PC-9 (cell line): ENCODE measurements around the gene PKD1L1. TPM values are rescaled to one million over a fixed set of nuclear protein-coding genes. Genes with fewer than 3 reads are reported as not detected.
A peak's percentile ranks its signal among the peaks of the same experiment; 100 is the strongest.

Source experiments
- BruUV-seq: library from RNA; stranded (reverse); fragments of 400-500 nt; replicated peaks from 2 replicates; lab custom pipeline; 2021; lab: Mats Ljungman, UMichigan
- CTCF ChIA-PET: fragments of 300-600 bp; sonication (Branson Sonifier 250); formaldehyde crosslinking; loops from one replicate; lab custom pipeline; 2022; ENCODE audit warnings: antibody characterized with exemption; lab: Charles Lee
- POLR2A ChIA-PET: fragments of 300-600 bp; sonication (Branson Sonifier 250); formaldehyde crosslinking; loops from one replicate; lab custom pipeline; 2022; ENCODE audit warnings: antibody characterized with exemption; ENCODE audit not compliant: unreplicated experiment; lab: Charles Lee
- DNase-seq, 2 experiments: peaks; one replicate each; pipeline versions ENCODE4 v3.0.0 to v3.0.0-alpha.2; 2015 to 2022; ENCODE audit warnings: mixed read lengths in 1 of 2
- H2AFZ ChIP-seq: fragments of 200-600 bp; sonication (generic); 2 replicates; pipeline ENCODE4 v1.8.1; 2017; ENCODE audit warnings: antibody characterized with exemption
- H3F3A ChIP-seq: fragments of 200-600 bp; sonication (generic); 2 replicates; pipeline ENCODE4 v1.8.1; 2017; ENCODE audit warnings: antibody characterized with exemption, mild to moderate bottlenecking, low read depth; ENCODE audit not compliant: insufficient read depth
- H3K27ac ChIP-seq: fragments of 200-600 bp; sonication (generic); 2 replicates; pipeline ENCODE4 v1.6.1; 2016; ENCODE audit warnings: mixed run types
- H3K27me3 ChIP-seq: fragments of 200-600 bp; sonication (generic); 2 replicates; pipeline ENCODE4 v1.6.1; 2016; ENCODE audit warnings: low read depth, mixed run types; ENCODE audit not compliant: insufficient read depth
- H3K36me3 ChIP-seq: fragments of 200-600 bp; sonication (generic); 2 replicates; pipeline ENCODE4 v1.6.1; 2016; ENCODE audit warnings: low read depth, mixed run types
- H3K4me1 ChIP-seq: fragments of 200-600 bp; sonication (generic); replicated peaks from 2 replicates; pipeline ENCODE4 v1.6.1; 2016; ENCODE audit warnings: mixed run types; ENCODE audit not compliant: insufficient read depth
- H3K4me2 ChIP-seq: fragments of 200-600 bp; sonication (generic); 2 replicates; pipeline ENCODE4 v1.6.1; 2017; ENCODE audit warnings: mixed run types
- H3K4me3 ChIP-seq: fragments of 200-600 bp; sonication (generic); 2 replicates; pipeline ENCODE4 v1.6.1; 2016; ENCODE audit warnings: mixed run types
- H3K79me2 ChIP-seq: fragments of 200-600 bp; sonication (generic); 2 replicates; pipeline ENCODE4 v1.6.1; 2017; ENCODE audit warnings: low read depth, mixed run types
- H3K9me2 ChIP-seq: fragments of 200-600 bp; sonication (generic); 2 replicates; pipeline ENCODE4 v1.8.1; 2017; ENCODE audit warnings: mild to moderate bottlenecking; ENCODE audit not compliant: insufficient read depth
- H3K9me3 ChIP-seq: fragments of 200-600 bp; sonication (generic); 2 replicates; pipeline ENCODE4 v1.8.1; 2016; ENCODE audit warnings: low read depth; ENCODE audit not compliant: insufficient read depth
- H4K20me1 ChIP-seq: fragments of 200-600 bp; sonication (generic); 2 replicates; pipeline ENCODE4 v1.8.1; 2017; ENCODE audit not compliant: insufficient read depth
- EZH2 ChIP-seq: fragments of 200-600 bp; sonication (generic); IDR thresholded peaks from 2 replicates; pipeline ENCODE4 v1.8.0; 2017; ENCODE audit warnings: antibody characterized with exemption, low read depth
- intact Hi-C: fragments of 100-400 bp; cut with micrococcal nuclease; formaldehyde crosslinking; loops from one replicate; pipeline ENCODE4 v1.10.0; 2022; ENCODE audit not compliant: unreplicated experiment
- total RNA-seq: library from RNA; stranded (reverse); gene quantifications from 2 replicates; pipeline ENCODE4 v1.2.3, GENCODE V29; 2021
- TF ChIP-seq, protein P1 (sequence below): fragments of 200-600 bp; sonication (generic); conservative IDR thresholded peaks from 2 replicates; pipeline ENCODE4 v1.6.1; 2017; ENCODE audit warnings: mixed run types, antibody characterized with exemption, mild to moderate bottlenecking, moderate library complexity

The PKD1L1 gene
- total RNA-seq, 1 experiment from 2014 or later: 0.07 TPM

DNA sequence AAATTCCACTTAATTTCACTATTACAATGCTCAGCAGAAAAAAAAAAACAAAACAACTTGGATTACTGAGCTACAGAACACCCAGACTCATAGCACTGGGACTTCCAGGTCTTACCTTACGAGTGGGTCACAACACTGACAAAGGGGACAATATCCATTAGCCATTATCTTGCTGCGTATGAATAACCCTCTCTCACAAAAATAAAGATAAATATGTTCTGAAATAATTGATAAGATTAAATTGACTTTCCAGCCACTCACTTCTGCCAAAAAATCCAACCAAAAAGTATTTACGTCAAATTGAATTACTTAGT is 128.7 kb downstream of the PKD1L1 start:
- Histone ChIP-seq H3K36me3 (no peaks in the 10 kb centered on the region), H3K4me1 (peaks cover 38% of the 10 kb centered on the region), H3K4me3 (no peak overlapping the region), H3K4me2 (no peak overlapping the region), H3K9me3 (no peaks in the 10 kb centered on the region), H3K27ac (no peak overlapping the region), H2AFZ (no peak overlapping the region), H3F3A (peaks cover 17% of the 10 kb centered on the region; the same call in 1 of the 2 replicates), H4K20me1 (no peaks in the 10 kb centered on the region), H3K9me2 (no peaks in the 10 kb centered on the region), H3K79me2 (no peaks in the 10 kb centered on the region), H3K27me3 (no peaks in the 10 kb centered on the region)
- no peak for TF ChIP-seq EZH2
- TF ChIP-seq, protein P1, sequence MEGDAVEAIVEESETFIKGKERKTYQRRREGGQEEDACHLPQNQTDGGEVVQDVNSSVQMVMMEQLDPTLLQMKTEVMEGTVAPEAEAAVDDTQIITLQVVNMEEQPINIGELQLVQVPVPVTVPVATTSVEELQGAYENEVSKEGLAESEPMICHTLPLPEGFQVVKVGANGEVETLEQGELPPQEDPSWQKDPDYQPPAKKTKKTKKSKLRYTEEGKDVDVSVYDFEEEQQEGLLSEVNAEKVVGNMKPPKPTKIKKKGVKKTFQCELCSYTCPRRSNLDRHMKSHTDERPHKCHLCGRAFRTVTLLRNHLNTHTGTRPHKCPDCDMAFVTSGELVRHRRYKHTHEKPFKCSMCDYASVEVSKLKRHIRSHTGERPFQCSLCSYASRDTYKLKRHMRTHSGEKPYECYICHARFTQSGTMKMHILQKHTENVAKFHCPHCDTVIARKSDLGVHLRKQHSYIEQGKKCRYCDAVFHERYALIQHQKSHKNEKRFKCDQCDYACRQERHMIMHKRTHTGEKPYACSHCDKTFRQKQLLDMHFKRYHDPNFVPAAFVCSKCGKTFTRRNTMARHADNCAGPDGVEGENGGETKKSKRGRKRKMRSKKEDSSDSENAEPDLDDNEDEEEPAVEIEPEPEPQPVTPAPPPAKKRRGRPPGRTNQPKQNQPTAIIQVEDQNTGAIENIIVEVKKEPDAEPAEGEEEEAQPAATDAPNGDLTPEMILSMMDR: no peak; the same call in 1 of the 2 replicates
- BruUV-seq: no TSS peak
- no peak for DNase-seq
- ChIA-PET CTCF (interaction anchor here (0.5 to 1.8 kb wide), 11 partner anchors 11 to 553 kb away, joined by 3 to 11 read pairs (median 6); no protein-coding TSS in a partner anchor), POLR2A (interaction anchor here (0.5 to 0.7 kb wide), 2 partner anchors 56 to 344 kb away, joined by 3 read pairs; no protein-coding TSS in a partner anchor)
- intact Hi-C loops: loop anchor here (1.0 to 2.0 kb wide), 15 partner anchors 32 to 553 kb away; no protein-coding TSS in a partner anchor

DNA sequence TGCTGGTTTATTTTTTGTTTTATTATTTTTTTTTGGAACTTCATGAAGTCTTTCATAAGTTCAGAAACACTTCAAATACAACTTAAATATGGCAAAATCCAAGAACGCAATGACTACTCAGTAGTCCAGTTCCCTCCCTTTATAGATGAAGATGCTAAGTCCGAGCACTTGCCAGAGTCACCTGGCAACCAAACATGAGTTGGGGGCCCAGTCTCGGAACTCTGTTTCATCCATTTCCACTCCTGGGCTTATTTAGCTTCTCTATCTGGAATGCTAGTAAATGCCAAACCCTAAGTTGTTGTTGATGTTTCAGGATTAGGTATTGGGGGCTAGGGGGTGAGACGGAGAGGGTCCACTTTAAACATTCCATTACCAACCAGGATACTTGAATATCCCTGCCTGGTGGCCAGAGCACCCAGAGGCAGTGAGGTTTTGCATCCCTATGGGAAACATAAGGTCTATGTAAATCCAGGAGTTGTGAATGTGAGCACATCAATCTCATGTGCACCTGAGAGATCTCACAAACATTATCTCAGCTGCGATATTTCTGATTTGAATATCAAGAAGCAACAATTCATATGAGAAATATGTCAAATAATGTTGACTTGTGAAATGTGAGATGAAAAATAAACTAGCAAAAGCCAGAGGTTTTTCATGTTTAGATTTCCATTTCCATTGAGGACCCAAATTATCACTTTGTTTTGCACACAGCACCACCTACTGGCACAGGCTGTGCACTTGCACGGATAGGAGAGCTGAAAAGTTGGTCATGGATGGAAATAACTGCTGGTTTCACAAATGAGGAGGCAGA is 129.3 kb downstream of the PKD1L1 start:
- H3K27ac ChIP-seq: peak overlapping the region; percentile 43
- POLR2A ChIA-PET: interaction anchor here (0.5 to 0.7 kb wide), 2 partner anchors 56 to 344 kb away, joined by 3 read pairs; no protein-coding TSS in a partner anchor
- peak; percentile 81 to 83 for DNase-seq

DNA sequence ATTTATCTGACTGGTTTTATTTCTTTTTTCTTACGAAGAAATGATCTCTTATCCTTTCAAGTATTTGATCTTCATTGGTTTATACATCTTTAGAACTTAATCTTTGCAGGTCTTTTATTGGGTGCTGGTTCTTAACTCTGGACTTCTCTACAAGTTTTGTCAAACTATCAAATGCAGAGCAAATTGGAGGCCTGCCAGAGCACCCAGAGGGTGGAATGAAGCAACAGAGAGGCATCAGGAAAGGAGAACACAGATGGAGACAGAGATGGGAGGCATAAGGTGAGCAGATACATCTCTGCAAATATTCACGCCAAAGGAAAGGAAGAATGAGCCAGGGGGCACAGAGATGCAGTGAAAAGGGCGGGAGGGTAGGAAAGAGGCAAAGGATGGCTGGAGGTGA is 130.3 kb downstream of the PKD1L1 start:
- POLR2A ChIA-PET: no interaction called here
- CTCF ChIA-PET: interaction anchor here (1.8 kb wide), 1 partner anchor 551 kb away, joined by 11 read pairs; no protein-coding TSS in a partner anchor
- Histone ChIP-seq H3K4me2 (peak overlapping the region; percentile 0; the same call in 1 of the 2 replicates), H3K36me3 (no peaks in the 10 kb centered on the region), H3K27ac (peak overlapping the region; percentile 11; the same call in 1 of the 2 replicates), H3K4me3 (no peak overlapping the region), H3K79me2 (no peaks in the 10 kb centered on the region), H3K9me2 (no peaks in the 10 kb centered on the region), H3K9me3 (no peaks in the 10 kb centered on the region), H3K4me1 (peaks cover 38% of the 10 kb centered on the region), H3F3A (peaks cover 17% of the 10 kb centered on the region; the same call in 1 of the 2 replicates), H4K20me1 (no peaks in the 10 kb centered on the region), H2AFZ (no peak overlapping the region), H3K27me3 (no peaks in the 10 kb centered on the region)
- no peak for TF ChIP-seq EZH2
- TF ChIP-seq, protein P1: no peak
- no TSS peak for BruUV-seq
- intact Hi-C loops: loop anchor here (2.0 kb wide), 2 partner anchors 283 to 335 kb away; no protein-coding TSS in a partner anchor
- DNase-seq: peak in 1 of 2 experiments; percentile 28

More for the DNA sequence above, 129.3 kb downstream of the PKD1L1 start:
- Histone ChIP-seq H3K4me3 (no peak overlapping the region), H3K79me2 (no peaks in the 10 kb centered on the region), H3K9me2 (no peaks in the 10 kb centered on the region), H2AFZ (no peak overlapping the region), H3K4me1 (peaks cover 38% of the 10 kb centered on the region), H3K27me3 (no peaks in the 10 kb centered on the region), H3K4me2 (peak overlapping the region; percentile 12), H3K9me3 (no peaks in the 10 kb centered on the region), H3F3A (peaks cover 17% of the 10 kb centered on the region; the same call in 1 of the 2 replicates), H3K36me3 (no peaks in the 10 kb centered on the region), H4K20me1 (no peaks in the 10 kb centered on the region)
- no TSS peak for BruUV-seq
- intact Hi-C loops: loop anchor here (1.0 to 2.0 kb wide), 15 partner anchors 32 to 553 kb away; no protein-coding TSS in a partner anchor
- TF ChIP-seq EZH2: no peak
- TF ChIP-seq, protein P1: peak; percentile 100
- CTCF ChIA-PET: interaction anchor here (0.5 to 1.8 kb wide), 11 partner anchors 10 to 552 kb away, joined by 3 to 11 read pairs (median 6); no protein-coding TSS in a partner anchor
